CD4-positive, alpha-beta T cell treated with Interferon gamma for 1 hour (primary cell): ENCODE data around the gene ANKRD2.
"Not testable (repeated sequence)": the region's sequence is repeated elsewhere in the genome, so short reads cannot be mapped to it uniquely, and the experiment has no call there.

ENCODE experiments used
- DNase-seq: peaks from one replicate; pipeline ENCODE4 v3.0.0-alpha.2; 2020

The ANKRD2 gene

GRCh38 chr10:97572214-97572989 lies at the start of gene ANKRD2:
Gene ANKRD2, plus strand, starts transcription at chr10:97572779. Its CDS starts 10 bp downstream, at chr10:97572789.
- peak; percentile 49 for DNase-seq

GRCh38 chr10:97522937-97523336 lies 49.6 kb upstream of the ANKRD2 start:
- DNase-seq, result no peak

GRCh38 chr10:97525086-97525485 lies 47.5 kb upstream of the ANKRD2 start:
- no peak for DNase-seq

- no peak for DNase-seq
These were observed 46.9 kb upstream of the ANKRD2 start for GRCh38 chr10:97525683-97526110.

- not testable (repeated sequence) for DNase-seq
These were observed 43.7 kb upstream of the ANKRD2 start for GRCh38 chr10:97528876-97529275.

DNA sequence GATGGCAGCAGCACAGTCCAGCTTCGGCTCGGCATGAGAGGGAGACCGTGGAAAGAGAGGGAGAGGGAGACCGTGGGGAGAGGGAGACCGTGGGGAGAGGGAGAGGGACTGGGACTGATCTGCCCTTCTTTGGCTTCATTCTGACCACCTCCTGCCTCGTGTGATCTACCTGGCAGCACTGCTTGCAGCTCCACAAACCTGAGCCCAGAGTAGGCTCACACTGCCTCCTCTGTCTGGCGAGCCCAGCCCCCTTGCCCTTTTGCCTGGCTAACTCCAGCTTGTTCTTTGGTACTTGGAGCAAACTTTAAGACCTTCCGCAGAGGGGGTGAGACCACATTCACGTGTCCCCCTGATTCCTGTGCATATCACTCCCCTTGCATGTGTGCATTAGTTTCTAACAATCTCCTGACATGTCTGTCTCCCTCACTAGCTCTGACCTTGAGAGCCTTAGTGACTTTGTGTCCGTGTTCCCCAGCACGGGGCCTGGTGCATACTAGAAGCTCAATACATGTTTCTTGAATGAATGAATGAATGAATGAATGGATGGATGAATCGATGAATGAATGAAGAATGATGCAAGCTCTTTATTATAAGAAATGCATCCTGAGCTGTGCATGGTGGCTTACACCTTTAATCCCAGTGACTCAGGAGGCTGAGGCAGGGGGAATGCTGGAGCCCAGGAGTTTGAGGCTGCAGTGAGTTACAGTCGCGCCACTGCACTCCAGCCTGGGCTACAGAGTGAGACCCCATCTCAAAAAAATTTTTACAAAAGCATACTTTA lies 42.7 kb upstream of the ANKRD2 start:
- DNase-seq, result no peak

- DNase-seq, result no peak
These were observed 41.1 kb upstream of the ANKRD2 start for GRCh38 chr10:97531401-97531986.

GRCh38 chr10:97532935-97533671 lies 39.5 kb upstream of the ANKRD2 start:
- no peak for DNase-seq

GRCh38 chr10:97533888-97534287 lies 38.7 kb upstream of the ANKRD2 start:
- DNase-seq, result no peak

DNA sequence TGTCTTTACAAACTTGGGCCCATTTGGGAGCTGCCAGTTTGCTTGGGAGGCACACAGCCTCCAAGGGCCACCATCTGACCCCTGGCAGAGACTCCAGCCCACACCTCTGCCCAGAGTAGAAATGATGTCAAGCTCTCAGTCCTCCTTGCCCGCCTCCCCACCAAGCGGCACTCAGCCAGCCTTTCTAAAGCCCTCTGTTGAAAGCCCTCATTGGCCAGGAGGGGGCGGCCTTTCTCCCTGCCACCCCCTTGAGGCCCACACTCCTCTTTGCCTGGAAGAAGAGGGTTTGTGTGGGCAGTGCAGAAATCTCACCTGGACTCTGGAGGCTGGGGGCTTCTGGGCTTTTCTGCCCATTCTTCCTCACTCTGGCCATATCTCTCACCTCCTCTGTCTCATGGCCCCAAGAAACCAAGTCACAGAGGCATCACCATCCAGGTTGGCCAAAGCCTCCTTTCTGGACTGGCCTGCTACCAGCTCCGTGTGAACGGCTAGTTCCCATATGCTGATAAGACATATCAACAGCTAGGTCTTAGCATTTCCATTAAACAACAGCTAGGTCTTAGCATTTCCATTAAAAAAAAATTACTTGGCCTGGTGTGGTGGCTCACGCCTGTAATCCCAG lies 37.7 kb upstream of the ANKRD2 start:
- peak; percentile 6 for DNase-seq

DNA sequence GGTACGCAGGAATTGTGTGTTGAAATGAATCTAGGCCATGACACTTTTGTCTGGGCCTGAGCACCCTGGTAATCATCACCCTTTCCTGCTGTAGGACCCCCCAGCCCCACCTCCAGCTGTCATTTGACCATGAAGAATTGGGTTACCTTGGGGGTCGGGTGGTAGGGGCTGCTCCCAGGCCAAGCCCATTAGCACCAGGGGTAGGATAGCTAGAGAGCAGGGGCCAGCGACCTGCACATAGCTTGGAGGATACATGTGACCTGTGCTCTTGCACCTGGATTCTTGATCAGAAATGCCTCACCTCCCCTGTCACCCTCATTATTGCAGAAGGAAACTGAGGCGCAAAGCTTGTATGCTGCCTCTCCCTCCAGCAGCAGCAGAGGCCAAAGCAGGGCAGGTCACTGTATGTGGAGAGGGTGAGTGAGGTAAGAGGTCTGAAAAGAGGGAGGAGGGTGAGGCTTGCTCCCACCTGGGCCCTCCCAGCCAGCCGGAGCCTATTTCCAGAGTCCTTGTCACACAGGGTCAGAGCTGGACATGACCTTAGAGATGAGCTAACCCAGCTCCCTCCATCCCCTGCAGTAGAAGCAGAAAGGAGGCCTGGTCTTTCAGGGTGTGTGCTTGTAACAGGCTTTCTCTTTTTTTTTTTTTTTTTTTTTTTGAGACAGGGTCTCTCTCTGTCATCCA lies 35.3 kb upstream of the ANKRD2 start:
- DNase-seq, result no peak

DNA sequence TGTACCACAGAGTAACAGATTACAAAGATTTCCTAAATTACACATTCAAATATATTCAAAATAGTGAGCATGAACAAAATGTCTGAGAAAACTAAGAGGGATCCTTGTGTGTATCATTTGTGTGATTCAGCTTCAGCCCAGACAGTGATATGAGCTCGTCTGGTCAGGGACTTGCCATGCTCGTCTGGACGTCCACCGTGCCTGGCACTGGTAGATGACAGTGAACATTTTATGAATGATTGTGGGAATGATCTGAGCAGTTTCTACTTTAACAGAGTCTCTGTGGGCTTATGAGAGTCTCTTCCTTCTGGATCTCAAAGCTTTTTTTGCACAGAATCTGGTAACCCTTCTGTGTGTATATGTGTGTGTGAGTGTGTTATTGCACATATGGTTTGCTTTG lies 34.2 kb upstream of the ANKRD2 start:
- DNase-seq, result no peak

GRCh38 chr10:97538839-97539238 lies 33.7 kb upstream of the ANKRD2 start:
- no peak for DNase-seq

DNA sequence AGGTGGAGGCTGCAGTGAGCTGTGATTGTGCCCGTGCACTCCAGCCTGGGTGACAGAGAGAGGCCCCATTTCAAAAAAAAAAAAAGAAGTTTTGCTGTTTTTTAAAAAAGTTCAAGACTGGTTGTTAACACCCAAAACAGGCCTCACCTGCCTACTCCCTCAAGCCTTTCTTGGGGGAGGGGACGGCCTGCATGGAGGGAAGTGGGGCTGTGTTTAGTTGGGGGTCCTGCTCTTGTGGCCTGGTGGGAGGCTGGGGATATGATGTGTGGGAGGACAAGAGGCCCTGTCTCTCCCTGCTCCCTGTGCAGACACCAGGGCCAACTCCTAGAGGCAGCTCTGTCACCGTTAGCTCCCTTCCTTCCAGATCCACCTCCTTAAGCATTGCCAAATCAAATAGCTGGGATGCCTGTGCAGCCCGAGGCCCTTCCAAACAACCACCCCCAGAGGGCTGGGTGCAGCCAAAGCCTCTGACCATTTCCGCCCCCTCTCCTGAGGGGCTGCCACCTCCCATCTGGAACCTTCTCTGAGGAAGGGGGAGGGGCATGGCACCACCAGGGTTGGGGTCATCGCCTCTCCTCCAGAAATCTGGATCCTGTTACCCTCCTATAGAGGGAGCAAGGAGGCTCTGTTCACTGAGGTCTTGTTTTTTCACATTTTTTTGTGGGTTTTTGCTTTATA lies 32.9 kb upstream of the ANKRD2 start:
- no peak for DNase-seq

DNA sequence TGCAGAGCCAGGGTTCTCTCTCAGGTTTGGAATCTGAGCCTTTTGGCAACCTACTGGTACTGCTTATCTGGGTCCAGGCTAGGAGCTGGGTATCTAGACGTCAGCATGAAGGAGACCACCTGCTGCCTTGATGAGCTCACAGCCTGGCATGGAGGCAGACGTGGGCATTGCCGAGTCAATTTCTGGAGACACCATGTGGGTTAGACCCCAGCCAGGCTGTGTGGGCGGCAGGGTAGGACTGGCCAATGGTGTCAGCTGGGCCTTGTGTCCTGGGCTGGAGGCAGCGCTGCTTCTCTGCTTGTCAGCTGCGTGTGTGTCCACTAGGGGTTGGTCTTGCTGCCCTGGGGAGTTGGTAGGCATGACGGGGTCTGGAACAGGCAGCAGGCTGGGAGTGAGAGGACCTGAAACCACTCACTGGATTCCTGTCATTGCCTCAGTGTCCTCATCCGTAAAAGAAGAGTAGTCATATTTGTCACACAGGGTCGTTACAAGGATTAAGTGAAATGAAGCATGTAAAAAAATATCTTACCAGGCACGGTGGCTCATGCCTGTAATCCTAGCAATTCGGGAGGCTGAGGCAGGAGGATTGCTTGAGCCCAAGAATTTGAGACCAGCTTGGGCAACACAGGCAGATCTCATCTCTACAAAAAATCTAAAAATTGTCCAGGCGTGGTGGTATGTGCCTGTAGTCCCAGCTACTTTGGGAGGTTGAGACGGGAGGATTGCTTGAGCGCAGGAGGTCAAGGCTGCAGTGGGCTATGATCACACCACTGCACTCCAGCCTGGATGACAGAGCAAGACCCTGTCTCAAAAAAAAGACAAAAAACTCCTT lies 31.7 kb upstream of the ANKRD2 start:
- DNase-seq, result no peak

- DNase-seq, result peak; percentile 37
These were observed 30.2 kb upstream of the ANKRD2 start for GRCh38 chr10:97542169-97543024.

DNA sequence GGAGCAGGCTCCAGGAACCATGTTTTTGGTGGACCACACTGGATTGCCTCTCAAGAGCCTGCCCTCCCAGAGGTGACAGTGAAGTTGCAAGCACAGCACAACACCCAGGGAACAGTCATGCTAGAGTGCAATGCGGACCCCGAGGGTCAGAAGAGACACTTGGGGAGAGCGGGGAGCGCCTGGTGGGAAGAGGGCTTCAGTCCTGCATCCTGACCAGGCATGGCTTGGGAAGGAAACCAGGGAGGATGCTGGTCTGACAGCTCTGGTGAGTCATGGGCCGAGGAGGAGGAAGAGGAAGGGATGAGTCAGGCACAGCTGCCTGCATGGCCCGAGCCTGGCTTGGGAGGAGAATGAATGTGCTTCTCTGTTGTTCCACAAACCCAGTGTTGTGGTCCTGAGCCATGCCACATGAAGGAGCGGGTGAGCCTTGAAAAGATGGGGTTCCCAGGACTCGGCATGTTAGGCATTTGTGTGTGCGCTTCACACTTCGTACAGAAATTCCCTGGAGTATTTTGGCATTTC lies 29.5 kb upstream of the ANKRD2 start:
- peak; percentile 60 for DNase-seq

- no peak for DNase-seq
These were observed 25.9 kb upstream of the ANKRD2 start for GRCh38 chr10:97546456-97547270.
